Testis (tissue), 3 donors: ENCODE data around the gene CPT1C. TPM values are rescaled to one million over a fixed set of nuclear protein-coding genes. Genes with fewer than 3 reads are reported as not detected.

Source experiments
- DNase-seq: peaks from one replicate; pipeline ENCODE4 v3.0.0-alpha.2; 2019
- H3K27ac ChIP-seq, 2 donors: fragments of 200-600 bp; sonication (generic); one replicate each; pipeline ENCODE4 v1.5.1; 2019
- H3K27me3 ChIP-seq: fragments of 200-600 bp; sonication (generic); one replicate; pipeline ENCODE4 v1.5.1; 2019
- H3K36me3 ChIP-seq: fragments of 200-600 bp; sonication (generic); one replicate; pipeline ENCODE4 v1.5.1; 2017; ENCODE audit warnings: low read depth; ENCODE audit errors: missing control alignments
- H3K4me1 ChIP-seq: fragments of 200-600 bp; sonication (generic); one replicate; pipeline ENCODE4 v1.5.1; 2019
- H3K4me3 ChIP-seq, 2 donors: fragments of 200-600 bp; sonication (generic); one replicate each; pipeline ENCODE4 v1.5.1; 2017 to 2019
- H3K9me3 ChIP-seq: fragments of 200-600 bp; sonication (generic); one replicate; pipeline ENCODE4 v1.5.1; 2017
- CTCF ChIP-seq, 3 experiments: fragments of 450-650 bp in 2 of 3; fragments of 200-600 bp in 1 of 3; sonication (generic) in 1 of 3; IDR thresholded peaks; one replicate each; pipeline ENCODE4 v1.5.1; 2016 to 2019; ENCODE audit warnings: antibody characterized with exemption in 3 of 3, mild to moderate bottlenecking in 2 of 3, moderate library complexity in 1 of 3
- POLR2A ChIP-seq: fragments of 450-650 bp; IDR thresholded peaks from one replicate; pipeline ENCODE4 v1.6.1; 2017; ENCODE audit warnings: antibody characterized with exemption, mild to moderate bottlenecking, moderate library complexity
- WGBS, 2 donors: methylation state at CpG; one replicate each; pipeline ENCODE4 v1.1.5; 2018; 5-methylcytosine and 5-hydroxymethylcytosine counted together
- intact Hi-C: fragments of 100-400 bp; cut with DNase I; formaldehyde crosslinking; loops from one replicate; pipeline ENCODE4 v1.15.1; 2023; ENCODE audit warnings: low total_unique reads
- polyA plus RNA-seq: library from polyadenylated mRNA; stranded (reverse); fragments of 350-450 nt; fragmentation: Illumina TruSeq; extraction: RNeasy Lipid Tissue Mini Kit (QIAGEN cat#74804); gene quantifications from one replicate; pipeline ENCODE4 v1.2.3, GENCODE V29; 2014; ENCODE audit warnings: low read depth, low replicate concordance; ENCODE audit not compliant: insufficient read depth
- total RNA-seq, 2 donors: library from RNA; depleted of rRNA; stranded (reverse); fragments of >200 nt; gene quantifications; one replicate each; pipeline ENCODE4 v1.2.3, GENCODE V29; 2016

CPT1C gene
- total and polyA plus RNA-seq, 3 donors from 2014 or later = 8.8 to 17.1 (median 9.8) TPM

- Histone ChIP-seq H3K4me1 (peaks cover 45% of the 10 kb centered on the region), H3K27me3 (no peaks in the 10 kb centered on the region), H3K27ac (peak overlapping the region; percentile 75 to 91), H3K36me3 (no peaks in the 10 kb centered on the region), H3K9me3 (no peaks in the 10 kb centered on the region), H3K4me3 (no peak overlapping the region)
- peak; percentile 94 for DNase-seq
- TF ChIP-seq POLR2A = no peak
- TF ChIP-seq CTCF (IDR thresholded peaks at IDR 0.05) = peak; percentile 95 to 100 (median 99)
- 27 to 33% methylated on average over 22 to 40 of the region's 40 CpGs for WGBS, 2 donors
- intact Hi-C loops = no loop called here
Observed at GRCh38 chr19:49680421-49681351, 10.2 kb upstream of the CPT1C start.

- Histone ChIP-seq H3K27ac (no peak overlapping the region), H3K4me1 (peaks cover 47% of the 10 kb centered on the region), H3K36me3 (no peaks in the 10 kb centered on the region), H3K9me3 (no peaks in the 10 kb centered on the region), H3K27me3 (no peaks in the 10 kb centered on the region), H3K4me3 (no peak overlapping the region)
- TF ChIP-seq POLR2A (no peak), CTCF (IDR thresholded peaks at IDR 0.05) (no peak)
- no peak for DNase-seq
- intact Hi-C loops = no loop called here
- WGBS, 2 donors = 63 to 70% methylated on average over 18 to 19 of the region's 19 CpGs
Observed at GRCh38 chr19:49681830-49682229, 9.1 kb upstream of the CPT1C start.

- H3K9me3 ChIP-seq = no peaks in the 10 kb centered on the region
- TF ChIP-seq CTCF (IDR thresholded peaks at IDR 0.05) (no peak), POLR2A (no peak)
Observed at GRCh38 chr19:49682274-49682673, 8.6 kb upstream of the CPT1C start.

GRCh38 chr19:49683814-49684250, 7.1 kb upstream of the CPT1C start:
- DNase-seq = no peak
- no peak overlapping the region for H3K4me3 ChIP-seq
- H3K4me1 ChIP-seq = peaks cover 39% of the 10 kb centered on the region
- no peaks in the 10 kb centered on the region for H3K27me3 ChIP-seq
- intact Hi-C loops = no loop called here
- H3K27ac ChIP-seq = peak overlapping the region; percentile 50
- H3K36me3 ChIP-seq = no peaks in the 10 kb centered on the region
- 92 to 94% methylated on average over 18 of the region's 18 CpGs for WGBS, 2 donors
- no peak for TF ChIP-seq POLR2A
- TF ChIP-seq CTCF (IDR thresholded peaks at IDR 0.05) = no peak
- H3K9me3 ChIP-seq = no peaks in the 10 kb centered on the region

More at GRCh38 chr19:49682274-49682673, 8.6 kb upstream of the CPT1C start:
- WGBS, 2 donors = 84 to 88% methylated on average over 8 of the region's 8 CpGs
- no peak overlapping the region for H3K4me3 ChIP-seq
- no peaks in the 10 kb centered on the region for H3K27me3 ChIP-seq
- no peak for DNase-seq
- intact Hi-C loops = no loop called here
- peaks cover 47% of the 10 kb centered on the region for H3K4me1 ChIP-seq
- no peaks in the 10 kb centered on the region for H3K36me3 ChIP-seq
- H3K27ac ChIP-seq = peak overlapping the region in 1 of 2 donors; percentile 31
